Uterus (tissue), 4 donors: ENCODE results near the gene MYZAP. TPM values are rescaled to one million over a fixed set of nuclear protein-coding genes. Genes with fewer than 3 reads are reported as not detected.

Source experiments
- DNase-seq, 2 donors: peaks; one replicate each; pipeline ENCODE4 v3.0.0-alpha.2; 2019 to 2020
- H3K27ac ChIP-seq, 2 donors: fragments of 200-600 bp; sonication (generic); 1 replicate in 1 of 2; 2 replicates in 1 of 2; pipeline ENCODE4 v1.5.1; 2016 to 2018
- H3K27me3 ChIP-seq, 2 donors: fragments of 200-600 bp; sonication (generic); one replicate each; pipeline ENCODE4 v1.5.1; 2018 to 2019; ENCODE audit warnings: control low read depth in 1 of 2
- H3K36me3 ChIP-seq, 2 donors: fragments of 200-600 bp; sonication (generic); one replicate each; pipeline ENCODE4 v1.5.1; 2019; ENCODE audit warnings: control low read depth in 1 of 2
- H3K4me1 ChIP-seq, 2 donors: fragments of 200-600 bp; sonication (generic); one replicate each; pipeline ENCODE4 v1.5.1; 2018 to 2019; ENCODE audit warnings: control low read depth in 1 of 2
- H3K4me3 ChIP-seq, 2 donors: fragments of 200-600 bp; sonication (generic); 1 replicate in 1 of 2; 2 replicates in 1 of 2; pipeline ENCODE4 v1.5.1; 2018 to 2019; ENCODE audit warnings: mild to moderate bottlenecking in 1 of 2
- H3K9me3 ChIP-seq, 2 donors: fragments of 200-600 bp; sonication (generic); one replicate each; pipeline ENCODE4 v1.5.1; 2019; ENCODE audit warnings: control low read depth in 1 of 2
- CTCF ChIP-seq, 4 experiments: fragments of 200-600 bp in 2 of 4; fragments of 450-650 bp in 2 of 4; sonication (generic) in 2 of 4; IDR thresholded peaks; one replicate each; pipeline ENCODE4 v1.5.1; 2016 to 2019; ENCODE audit warnings: antibody characterized with exemption in 4 of 4, mild to moderate bottlenecking in 2 of 4, moderate library complexity in 1 of 4
- POLR2A ChIP-seq, 2 donors: fragments of 450-650 bp; IDR thresholded peaks; one replicate each; pipeline ENCODE4 v1.6.1; 2016; ENCODE audit warnings: antibody characterized with exemption in 2 of 2, mild to moderate bottlenecking in 1 of 2, moderate library complexity in 1 of 2
- intact Hi-C: fragments of 100-400 bp; cut with DNase I; formaldehyde crosslinking; loops from one replicate; pipeline ENCODE4 v1.15.1; 2023; ENCODE audit warnings: low total_unique reads
- total RNA-seq, 4 donors: library from RNA; depleted of rRNA in 3 of 4; stranded (reverse); fragments of >200 nt in 3 of 4; gene quantifications; one replicate each; pipeline versions ENCODE4 v1.1.0 to v1.2.4, GENCODE V29; 2014 to 2023
- donor health status: DM: yes; HTN: yes; CAD: no.

Gene MYZAP
- total RNA-seq, 4 donors from 2014 or later: 7.7 to 22.5 (median 18.2) TPM

DNA sequence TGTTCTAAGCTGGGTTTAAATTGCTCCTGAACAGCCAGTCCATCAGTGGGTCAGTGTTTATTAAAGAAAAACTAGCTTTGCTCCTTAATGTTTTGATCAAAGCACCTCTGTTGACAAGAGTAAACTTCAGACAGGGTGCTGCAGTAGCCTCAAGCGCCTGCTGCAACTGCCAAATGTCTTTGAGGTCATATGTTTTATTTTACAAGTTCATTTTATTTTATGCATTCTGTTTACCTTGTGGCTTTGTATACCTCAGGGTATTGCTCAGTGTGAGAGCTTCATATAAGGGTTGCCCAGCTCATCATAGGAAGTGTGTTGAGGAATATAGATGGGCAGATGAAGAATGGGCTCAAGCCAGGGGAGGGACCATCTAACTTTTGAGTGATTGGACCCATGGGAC lies 8.5 kb downstream of the MYZAP start:
- Histone ChIP-seq H3K27me3 (no peaks in the 10 kb centered on the region), H3K27ac (no peak overlapping the region), H3K4me3 (no peak overlapping the region), H3K4me1 (peaks cover 4 to 5% of the 10 kb centered on the region in 2 donors), H3K9me3 (no peaks in the 10 kb centered on the region), H3K36me3 (no peaks in the 10 kb centered on the region)
- no peak for TF ChIP-seq POLR2A (IDR thresholded peaks at IDR 0.05)
- TF ChIP-seq CTCF (IDR thresholded peaks at IDR 0.05): no peak
- intact Hi-C loops: no loop called here
- DNase-seq: no peak

DNA sequence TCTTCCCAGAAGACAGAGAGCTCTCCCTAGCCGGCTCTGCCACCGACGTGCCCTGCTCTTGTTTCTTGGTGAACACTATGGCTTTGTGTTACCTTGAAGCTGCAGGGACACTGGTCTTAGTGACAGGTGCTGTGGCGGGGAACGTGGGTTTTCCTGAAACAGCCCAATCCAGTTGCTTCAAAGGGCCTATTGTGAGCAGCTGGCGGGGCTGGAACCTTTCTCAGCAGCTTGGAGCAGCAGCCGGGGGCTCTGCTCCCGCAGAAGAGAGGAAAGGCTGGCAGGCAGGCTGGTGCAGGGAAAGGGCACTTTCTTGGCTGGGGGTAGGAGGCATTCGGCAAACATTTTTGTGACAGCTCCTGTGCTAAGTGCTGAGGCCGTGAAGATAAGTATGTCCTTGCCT lies 12.8 kb downstream of the MYZAP start:
- no peak overlapping the region for H3K4me3 ChIP-seq
- intact Hi-C loops: no loop called here
- TF ChIP-seq CTCF (IDR thresholded peaks at IDR 0.05): no peak
- no peak for TF ChIP-seq POLR2A (IDR thresholded peaks at IDR 0.05)
- no peak for DNase-seq
- H3K27ac ChIP-seq: no peak overlapping the region
- no peaks in the 10 kb centered on the region for H3K36me3 ChIP-seq
- H3K9me3 ChIP-seq: no peaks in the 10 kb centered on the region
- no peaks in the 10 kb centered on the region for H3K27me3 ChIP-seq
- H3K4me1 ChIP-seq: no peaks in the 10 kb centered on the region

DNA sequence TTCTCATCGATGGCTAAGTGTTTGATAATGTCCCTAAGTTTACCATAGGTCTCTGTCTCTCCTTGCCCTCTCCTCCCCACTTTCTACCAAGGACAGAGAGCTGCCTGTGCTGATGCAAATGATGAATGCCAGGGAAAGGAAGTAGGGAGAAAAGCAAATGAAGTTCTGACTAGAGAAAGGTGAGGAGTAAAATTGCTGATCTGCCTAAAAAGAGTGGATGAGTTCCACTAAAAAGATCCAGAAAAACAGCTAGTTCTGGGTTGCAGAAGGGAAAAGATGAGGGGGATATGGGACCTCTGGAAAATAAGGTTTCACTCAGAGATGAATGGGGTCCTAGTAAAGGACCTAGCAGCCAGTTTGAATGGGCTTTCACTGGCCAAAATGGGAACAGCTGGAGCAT lies 13.8 kb downstream of the MYZAP start:
- Histone ChIP-seq H3K27ac (no peak overlapping the region), H3K36me3 (no peaks in the 10 kb centered on the region), H3K4me3 (no peak overlapping the region), H3K9me3 (no peaks in the 10 kb centered on the region), H3K4me1 (no peaks in the 10 kb centered on the region), H3K27me3 (no peaks in the 10 kb centered on the region)
- TF ChIP-seq POLR2A (IDR thresholded peaks at IDR 0.05): no peak
- TF ChIP-seq CTCF (IDR thresholded peaks at IDR 0.05): no peak
- intact Hi-C loops: no loop called here
- no peak for DNase-seq

DNA sequence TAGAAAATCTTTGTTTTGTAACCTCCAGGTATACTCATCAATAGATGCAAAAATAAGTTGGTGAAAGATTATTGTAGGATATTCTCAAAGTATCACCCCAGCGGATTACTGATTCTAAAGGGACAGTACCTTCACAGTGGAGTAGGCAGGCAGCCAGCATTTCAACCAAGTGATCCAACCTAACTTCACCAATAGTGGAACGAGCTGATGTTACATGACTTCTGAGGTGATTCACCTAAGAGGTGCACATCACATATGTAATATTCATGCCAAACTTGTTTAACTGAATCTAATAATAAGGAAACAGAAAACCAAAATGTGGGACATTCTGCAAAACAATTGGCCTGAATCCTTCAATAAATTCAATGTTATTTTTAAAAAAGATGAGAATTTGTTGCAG lies 14.3 kb downstream of the MYZAP start:
- Histone ChIP-seq H3K4me3 (no peak overlapping the region), H3K36me3 (no peaks in the 10 kb centered on the region), H3K27me3 (no peaks in the 10 kb centered on the region), H3K4me1 (no peaks in the 10 kb centered on the region), H3K27ac (no peak overlapping the region), H3K9me3 (no peaks in the 10 kb centered on the region)
- intact Hi-C loops: no loop called here
- no peak for DNase-seq
- TF ChIP-seq CTCF (IDR thresholded peaks at IDR 0.05): no peak
- no peak for TF ChIP-seq POLR2A (IDR thresholded peaks at IDR 0.05)

GRCh38 chr15:57606816-57607215 lies 15.1 kb downstream of the MYZAP start:
- TF ChIP-seq CTCF (IDR thresholded peaks at IDR 0.05) (no peak), POLR2A (IDR thresholded peaks at IDR 0.05) (no peak)
- peaks cover 3 to 5% of the 10 kb centered on the region in 2 donors for H3K4me1 ChIP-seq
- intact Hi-C loops: no loop called here

More at GRCh38 chr15:57606816-57607215, 15.1 kb downstream of the MYZAP start:
- Histone ChIP-seq H3K27me3 (no peaks in the 10 kb centered on the region), H3K9me3 (no peaks in the 10 kb centered on the region), H3K27ac (peak overlapping the region in 1 of 2 donors; percentile 87), H3K36me3 (no peaks in the 10 kb centered on the region), H3K4me3 (no peak overlapping the region)
- no peak for DNase-seq
